HG03565 (cell line): ENCODE data around the gene ZNF200.

Source experiments
- ATAC-seq: cut with Tn5 transposase; IDR thresholded peaks from one replicate; pipeline ENCODE4 v1.9.1; 2021; ENCODE audit warnings: mild to moderate bottlenecking, moderate library complexity; ENCODE audit not compliant: unreplicated experiment

ZNF200 gene

DNA sequence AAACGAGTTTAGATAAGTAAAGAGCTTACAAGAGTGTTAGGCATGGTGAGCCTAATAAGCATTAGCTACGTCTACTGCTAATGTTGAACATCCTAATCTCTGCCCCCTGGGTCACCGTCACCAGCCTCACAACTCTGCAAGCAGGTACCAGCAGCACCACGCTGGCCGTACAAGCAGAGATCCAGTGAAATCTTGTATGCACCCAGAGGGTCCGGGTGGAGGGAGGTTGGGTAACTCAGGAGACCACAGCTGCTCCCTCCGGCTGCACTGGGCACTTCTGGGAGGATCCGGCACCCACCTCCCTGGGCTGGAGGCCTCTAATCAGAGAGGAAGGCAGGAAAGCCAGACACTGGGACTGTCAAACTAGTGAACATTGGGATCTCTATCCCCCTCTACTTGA is 55.3 kb downstream of the ZNF200 start:
- ATAC-seq = no peak

DNA sequence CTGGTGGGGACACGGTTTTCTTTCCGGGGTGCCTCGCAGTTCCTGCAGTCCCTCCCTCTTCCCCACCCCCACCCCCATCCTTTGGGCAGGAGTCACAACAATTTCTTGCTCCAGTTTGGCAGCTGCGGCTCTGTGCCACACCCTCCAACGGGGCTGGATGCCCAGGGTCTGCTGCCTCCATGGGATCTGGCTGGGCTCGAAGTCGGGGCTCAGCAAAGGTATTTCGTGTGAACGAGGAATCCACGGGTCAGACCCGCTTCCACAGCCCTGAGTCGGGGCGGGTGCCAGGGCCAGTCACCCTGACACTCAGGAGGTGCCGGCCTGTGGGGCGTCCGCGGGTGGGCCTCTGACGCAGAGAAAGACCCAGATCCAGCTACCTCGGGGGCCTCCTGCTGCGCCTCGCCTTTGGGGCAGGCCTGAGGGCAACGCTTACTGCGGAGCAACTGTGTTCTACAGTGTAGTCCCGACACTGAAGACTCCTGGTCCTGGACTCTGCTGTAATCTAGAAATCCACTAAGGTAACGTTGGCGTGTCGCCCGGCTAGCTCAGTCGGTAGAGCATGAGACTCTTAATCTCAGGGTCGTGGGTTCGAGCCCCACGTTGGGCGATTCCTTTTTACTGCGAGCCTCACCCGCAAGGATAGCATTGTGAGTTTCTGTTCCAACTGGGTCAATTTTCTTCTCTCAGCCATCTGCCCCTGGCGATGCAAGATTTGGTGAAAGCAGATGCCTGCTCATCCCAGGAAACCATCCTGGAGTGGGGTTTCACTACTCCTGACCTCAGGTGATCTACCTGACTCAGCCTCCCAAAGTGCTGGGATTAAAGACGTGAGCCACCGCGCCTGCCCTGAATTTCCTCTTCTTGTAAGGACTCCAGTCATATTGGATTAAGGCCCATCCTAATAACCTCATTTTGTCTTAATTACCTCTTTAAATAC is 59.5 kb downstream of the ZNF200 start:
- no peak for ATAC-seq

DNA sequence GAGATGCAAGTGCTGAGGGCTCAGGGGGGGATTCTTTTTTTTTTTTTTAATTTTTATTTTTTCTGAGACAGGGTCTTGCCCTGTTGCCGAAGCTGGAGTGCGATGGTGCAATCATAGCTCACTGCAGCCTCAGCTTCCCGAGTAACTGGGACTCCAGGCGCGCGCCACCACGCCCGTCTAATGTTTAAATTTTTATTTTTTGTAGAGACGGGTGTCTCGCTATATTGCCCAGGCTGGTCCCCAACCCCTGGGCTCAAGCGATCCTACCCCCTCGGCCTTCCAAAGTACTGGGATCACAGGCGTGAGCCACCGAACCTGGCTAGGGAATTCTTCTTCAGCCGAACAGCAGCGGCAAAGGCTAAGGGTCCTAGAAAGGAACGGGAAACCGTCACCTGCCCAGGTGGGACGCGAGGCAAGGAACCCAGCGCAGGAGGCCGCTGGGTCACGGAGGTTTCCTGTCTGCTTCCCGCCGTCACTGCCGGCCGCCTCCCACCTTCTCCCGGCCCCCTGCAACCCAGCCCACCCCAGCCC is 60.3 kb downstream of the ZNF200 start:
- no peak for ATAC-seq

DNA sequence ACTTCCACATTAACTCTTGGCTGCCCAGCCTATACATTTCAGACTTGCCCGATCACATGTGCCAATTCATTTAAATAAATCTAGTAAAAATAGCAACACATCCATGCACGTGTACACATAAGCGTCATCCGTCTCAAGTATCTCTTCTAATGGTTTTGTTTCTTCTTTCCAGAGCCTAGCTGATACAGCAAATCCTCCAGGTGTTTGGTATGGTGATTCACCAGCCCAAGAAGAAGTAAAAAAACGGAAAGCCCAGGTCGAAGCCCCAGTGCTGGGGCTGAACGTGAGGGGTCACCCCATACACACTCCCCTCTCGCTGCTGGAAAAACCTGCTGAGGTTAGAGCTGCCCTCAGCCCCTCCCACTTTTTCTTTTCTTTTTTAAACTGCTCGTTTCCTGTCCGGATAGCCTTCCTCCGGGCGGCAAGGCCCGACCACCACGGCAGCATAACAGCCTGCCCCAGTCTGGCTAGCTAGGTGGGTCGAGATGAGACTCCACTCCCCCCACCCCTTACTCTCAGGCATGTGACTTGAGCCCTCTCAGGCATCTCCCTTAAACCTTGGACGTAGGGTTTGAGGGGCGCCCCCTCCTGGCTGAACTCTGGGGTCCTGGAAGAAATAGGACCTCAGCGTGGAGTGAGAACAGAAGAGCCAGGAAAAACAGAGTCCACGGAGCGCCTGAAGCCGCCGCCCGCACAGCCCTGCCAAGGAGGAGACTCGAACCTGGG is 60.9 kb downstream of the ZNF200 start:
- ATAC-seq = no peak
